HG02970 (cell line): ENCODE data around the gene RAB11B.
"Not testable (repeated sequence)": the region's sequence is repeated elsewhere in the genome, so short reads cannot be mapped to it uniquely, and the experiment has no call there.

Experiments used
- ATAC-seq: cut with Tn5 transposase; IDR thresholded peaks from one replicate; pipeline ENCODE4 v1.9.1; 2021; ENCODE audit warnings: mild to moderate bottlenecking, moderate library complexity, moderate number of reproducible peaks; ENCODE audit not compliant: unreplicated experiment, low FRiP score

RAB11B gene

GRCh38 chr19:8370176-8371010 is 19.8 kb upstream of the RAB11B start:
- no peak for ATAC-seq

- no peak for ATAC-seq
These were observed 19.0 kb upstream of the RAB11B start for GRCh38 chr19:8371011-8371804.

- ATAC-seq, result no peak
These were observed 16.0 kb upstream of the RAB11B start for GRCh38 chr19:8373867-8374813.

- ATAC-seq, result not testable (repeated sequence)
These were observed 14.4 kb upstream of the RAB11B start for GRCh38 chr19:8375766-8376165.

GRCh38 chr19:8376373-8376974 is 13.7 kb upstream of the RAB11B start:
- ATAC-seq, result not testable (repeated sequence)

GRCh38 chr19:8377598-8377997 is 12.6 kb upstream of the RAB11B start:
- ATAC-seq, result no peak

- ATAC-seq, result not testable (repeated sequence)
These were observed 10.8 kb upstream of the RAB11B start for GRCh38 chr19:8379156-8379891.

GRCh38 chr19:8384569-8384968 is 5.6 kb upstream of the RAB11B start:
- not testable (repeated sequence) for ATAC-seq

- not testable (repeated sequence) for ATAC-seq
These were observed 5.1 kb upstream of the RAB11B start for GRCh38 chr19:8385103-8385502.

- not testable (repeated sequence) for ATAC-seq
These were observed 4.6 kb upstream of the RAB11B start for GRCh38 chr19:8385566-8385965.

- ATAC-seq, result not testable (repeated sequence)
These were observed 3.7 kb upstream of the RAB11B start for GRCh38 chr19:8386419-8386818.

GRCh38 chr19:8386990-8387389 is 3.2 kb upstream of the RAB11B start:
- no peak for ATAC-seq

- no peak for ATAC-seq
These were observed 2.2 kb upstream of the RAB11B start for GRCh38 chr19:8387688-8388611.

- ATAC-seq, result no peak
These were observed 1.6 kb upstream of the RAB11B start for GRCh38 chr19:8388612-8388958.

GRCh38 chr19:8390617-8390981 is 439 bp downstream of the RAB11B start:
- peak; percentile 38 for ATAC-seq

- no peak for ATAC-seq
These were observed 1.2 kb downstream of the RAB11B start for GRCh38 chr19:8391198-8392016.

GRCh38 chr19:8392017-8392591 is 1.9 kb downstream of the RAB11B start:
- no peak for ATAC-seq
